IPS DF 6.9 (cell line): ENCODE measurements around the gene COL8A1.

Experiments
- DNase-seq: peaks from one replicate; pipeline ENCODE4 v3.0.0-alpha.2; 2013; ENCODE audit warnings: low read depth, low spot score
- H3K27ac ChIP-seq: one replicate; pipeline ENCODE4 v1.5.1; 2013; ENCODE audit warnings: low read length, control low read depth
- H3K27me3 ChIP-seq: 2 replicates; pipeline ENCODE4 v1.6.1; 2013; ENCODE audit warnings: mild to moderate bottlenecking, low read length; ENCODE audit not compliant: control insufficient read depth, insufficient read depth
- H3K36me3 ChIP-seq: 2 replicates; pipeline ENCODE4 v1.6.1; 2013; ENCODE audit warnings: low read length; ENCODE audit not compliant: control insufficient read depth, insufficient read depth
- H3K4me1 ChIP-seq: 2 replicates; pipeline ENCODE4 v1.6.1; 2013; ENCODE audit warnings: low read length; ENCODE audit not compliant: control insufficient read depth, insufficient read depth
- H3K4me3 ChIP-seq: 2 replicates; pipeline ENCODE4 v1.5.1; 2013; ENCODE audit warnings: mild to moderate bottlenecking, low read length
- H3K9me3 ChIP-seq: 2 replicates; pipeline ENCODE4 v1.6.1; 2013; ENCODE audit warnings: low read length, inconsistent platforms; ENCODE audit not compliant: control insufficient read depth, insufficient read depth
- WGBS: extraction: QIAGEN DNeasy Blood & Tissue Kit; methylation state at CpG from one replicate; pipeline ENCODE4 v1.1.7; 2013; ENCODE audit warnings: mixed read lengths, missing lambda C conversion rate; ENCODE audit not compliant: insufficient read length, insufficient coverage; 5-methylcytosine and 5-hydroxymethylcytosine counted together

Gene COL8A1

DNA sequence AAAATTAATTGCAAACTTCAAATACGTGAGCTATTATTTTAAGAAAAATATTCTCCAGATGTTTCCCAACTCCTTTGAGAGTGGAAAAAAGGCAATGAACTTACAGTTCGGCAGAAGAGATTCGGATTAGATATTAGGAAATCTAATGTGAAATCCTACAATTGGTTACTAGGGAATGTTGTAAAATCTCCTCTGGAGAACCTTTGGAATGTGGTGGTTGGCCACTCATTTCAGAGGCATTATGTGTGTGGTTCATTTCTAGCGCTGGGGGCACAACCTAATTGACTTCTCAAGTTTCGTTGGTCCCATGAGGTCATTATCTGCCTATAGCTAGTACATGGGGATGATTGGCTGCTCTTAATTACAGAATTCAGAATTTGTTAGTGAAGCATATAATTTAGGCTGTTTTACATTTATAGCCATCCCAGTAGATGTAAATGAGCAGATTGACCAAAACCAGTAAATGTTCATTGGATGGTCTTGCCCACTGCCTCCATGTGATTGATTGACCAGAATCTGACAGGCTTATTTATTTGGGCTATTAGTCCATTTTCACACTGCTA, 144.7 kb downstream of the COL8A1 start:
- H3K9me3 ChIP-seq = no peaks in the 10 kb centered on the region
- no peaks in the 10 kb centered on the region for H3K4me1 ChIP-seq
- H3K36me3 ChIP-seq = no peaks in the 10 kb centered on the region
- no peak for DNase-seq
- H3K4me3 ChIP-seq = no peak overlapping the region
- H3K27me3 ChIP-seq = no peaks in the 10 kb centered on the region
- no peak overlapping the region for H3K27ac ChIP-seq
- no CpG with 5 or more reads among the region's 5 CpGs for WGBS

DNA sequence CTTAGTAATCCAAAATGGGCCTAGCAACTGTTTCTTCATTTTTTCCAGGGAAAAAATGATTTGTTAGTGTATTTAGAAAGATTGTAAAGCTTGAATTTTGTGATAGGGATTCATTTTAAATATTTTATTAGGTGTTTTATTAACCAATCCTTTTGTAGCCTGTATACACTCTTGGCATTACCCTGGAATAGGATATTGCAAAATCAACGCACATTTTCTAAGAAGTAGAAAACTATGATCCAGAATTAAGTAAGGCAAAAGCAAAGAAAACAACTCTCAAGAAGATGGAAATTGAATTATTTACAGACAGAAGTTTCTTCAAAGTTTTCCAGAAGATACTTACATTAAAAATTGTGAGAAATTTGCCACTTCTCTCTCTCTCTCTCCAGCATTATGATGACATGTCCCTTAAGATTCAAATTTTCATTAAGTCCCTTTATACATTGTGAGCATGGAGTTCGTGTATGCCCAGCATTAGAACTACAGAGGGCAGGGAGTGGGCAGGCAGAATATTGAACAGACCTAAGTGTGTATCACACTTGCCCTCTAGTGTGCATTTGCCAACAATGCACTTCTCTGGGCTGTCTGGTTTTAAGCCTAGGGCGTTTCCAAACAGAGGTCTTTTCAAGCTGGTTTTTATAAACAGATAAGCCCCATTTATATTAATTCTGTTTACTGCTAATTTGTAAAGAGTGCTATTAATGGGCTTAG, 150.8 kb downstream of the COL8A1 start:
- Histone ChIP-seq H3K36me3 (no peaks in the 10 kb centered on the region), H3K4me3 (no peak overlapping the region), H3K27ac (no peak overlapping the region), H3K9me3 (no peaks in the 10 kb centered on the region), H3K27me3 (no peaks in the 10 kb centered on the region), H3K4me1 (no peaks in the 10 kb centered on the region)
- DNase-seq = no peak
- WGBS = no CpG with 5 or more reads among the region's 3 CpGs

- Histone ChIP-seq H3K27ac (no peak overlapping the region), H3K36me3 (no peaks in the 10 kb centered on the region), H3K4me3 (no peak overlapping the region), H3K27me3 (no peaks in the 10 kb centered on the region), H3K9me3 (no peaks in the 10 kb centered on the region), H3K4me1 (no peaks in the 10 kb centered on the region; the same call in 1 of the 2 replicates)
- no CpG with 5 or more reads among the region's 8 CpGs for WGBS
- DNase-seq = no peak
Measured at GRCh38 chr3:99794485-99794884, 156.1 kb downstream of the COL8A1 start.

- WGBS = no CpG with 5 or more reads among the region's 15 CpGs
- no peaks in the 10 kb centered on the region for H3K9me3 ChIP-seq
Measured at GRCh38 chr3:99795573-99795972, 157.2 kb downstream of the COL8A1 start.

GRCh38 chr3:99799422-99799821, 161.0 kb downstream of the COL8A1 start:
- no peak for DNase-seq
- peaks cover 2% of the 10 kb centered on the region; the same call in 1 of the 2 replicates for H3K9me3 ChIP-seq
- H3K4me3 ChIP-seq = no peak overlapping the region
- no CpG with 5 or more reads among the region's 4 CpGs for WGBS
- no peaks in the 10 kb centered on the region; the same call in 1 of the 2 replicates for H3K4me1 ChIP-seq
- H3K27me3 ChIP-seq = no peaks in the 10 kb centered on the region
- no peak overlapping the region for H3K27ac ChIP-seq
- H3K36me3 ChIP-seq = no peaks in the 10 kb centered on the region

More at GRCh38 chr3:99795573-99795972, 157.2 kb downstream of the COL8A1 start:
- Histone ChIP-seq H3K27me3 (no peaks in the 10 kb centered on the region), H3K4me1 (no peaks in the 10 kb centered on the region; the same call in 1 of the 2 replicates), H3K36me3 (no peaks in the 10 kb centered on the region), H3K4me3 (no peak overlapping the region), H3K27ac (no peak overlapping the region)
- no peak for DNase-seq

- Histone ChIP-seq H3K27ac (no peak overlapping the region), H3K36me3 (no peaks in the 10 kb centered on the region), H3K4me3 (no peak overlapping the region), H3K27me3 (no peaks in the 10 kb centered on the region), H3K9me3 (peaks cover 2% of the 10 kb centered on the region), H3K4me1 (no peaks in the 10 kb centered on the region)
- WGBS = no CpG with 5 or more reads among the region's 1 CpG
- DNase-seq = no peak
Measured at GRCh38 chr3:99803297-99803696, 164.9 kb downstream of the COL8A1 start.

DNA sequence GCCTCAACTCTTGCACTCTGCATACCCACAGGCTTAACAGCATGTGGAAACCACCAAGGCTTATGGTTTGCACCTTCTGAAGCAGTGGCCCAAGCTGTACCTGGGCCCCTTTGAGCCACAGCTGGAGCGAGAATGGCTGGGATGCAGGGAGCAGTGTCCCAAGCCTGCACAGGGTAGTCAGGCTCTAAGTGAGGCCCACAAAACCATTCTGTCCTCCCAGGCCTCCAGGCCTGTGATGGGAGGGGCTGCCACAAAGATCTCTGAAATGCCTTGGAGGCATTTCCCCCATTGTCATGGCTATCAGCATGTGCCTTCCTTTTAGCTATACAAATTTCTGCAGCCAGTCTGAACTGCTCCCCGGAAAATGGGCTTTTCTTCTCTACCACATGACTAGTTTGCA, 166.8 kb downstream of the COL8A1 start:
- H3K27ac ChIP-seq = no peak overlapping the region
- H3K27me3 ChIP-seq = no peaks in the 10 kb centered on the region
- H3K9me3 ChIP-seq = peaks cover 2% of the 10 kb centered on the region
- DNase-seq = no peak
- no CpG with 5 or more reads among the region's 2 CpGs for WGBS
- no peaks in the 10 kb centered on the region for H3K36me3 ChIP-seq
- no peak overlapping the region for H3K4me3 ChIP-seq
- no peaks in the 10 kb centered on the region for H3K4me1 ChIP-seq

- Histone ChIP-seq H3K4me3 (no peak overlapping the region), H3K36me3 (no peaks in the 10 kb centered on the region), H3K4me1 (no peaks in the 10 kb centered on the region), H3K27me3 (no peaks in the 10 kb centered on the region), H3K9me3 (peaks cover 2% of the 10 kb centered on the region), H3K27ac (no peak overlapping the region)
- WGBS = no CpG with 5 or more reads among the region's 4 CpGs
- peak; percentile 54 for DNase-seq
Measured at GRCh38 chr3:99808163-99808794, 169.9 kb downstream of the COL8A1 start.

- no peaks in the 10 kb centered on the region for H3K36me3 ChIP-seq
Measured at GRCh38 chr3:99809565-99809964, 171.2 kb downstream of the COL8A1 start.

DNA sequence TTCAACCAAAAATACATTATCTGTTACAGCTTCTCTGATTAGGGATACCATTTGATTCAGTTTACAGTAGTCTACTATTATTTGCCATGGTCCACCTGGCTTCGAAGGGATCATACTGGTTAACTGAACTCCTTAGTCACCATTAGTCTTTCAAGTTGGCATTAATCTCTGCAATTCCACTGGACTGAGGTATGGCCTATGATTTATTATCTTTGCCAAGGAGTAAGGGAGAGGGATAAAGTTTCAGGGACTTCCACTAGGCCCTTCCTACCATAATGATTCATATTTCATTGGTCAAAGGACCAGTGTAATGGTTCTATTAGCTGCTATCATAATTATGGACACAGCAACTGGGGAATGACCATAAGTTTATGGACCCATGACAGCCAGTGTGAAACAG, 172.0 kb downstream of the COL8A1 start:
- H3K4me1 ChIP-seq = no peaks in the 10 kb centered on the region
- H3K27ac ChIP-seq = no peak overlapping the region
- no peaks in the 10 kb centered on the region for H3K27me3 ChIP-seq
- H3K9me3 ChIP-seq = no peaks in the 10 kb centered on the region
- H3K4me3 ChIP-seq = no peak overlapping the region
- WGBS = no CpG with 5 or more reads among the region's 1 CpG
- H3K36me3 ChIP-seq = no peaks in the 10 kb centered on the region
- DNase-seq = no peak

More at GRCh38 chr3:99809565-99809964, 171.2 kb downstream of the COL8A1 start:
- no peak overlapping the region for H3K4me3 ChIP-seq
- H3K9me3 ChIP-seq = no peaks in the 10 kb centered on the region; the same call in 1 of the 2 replicates
- H3K27me3 ChIP-seq = no peaks in the 10 kb centered on the region
- no peak overlapping the region for H3K27ac ChIP-seq
- DNase-seq = no peak
- no peaks in the 10 kb centered on the region for H3K4me1 ChIP-seq
- no CpG with 5 or more reads among the region's 2 CpGs for WGBS
